Fibroblast of lung (primary cell): ENCODE measurements around the gene TMEM117.

Source experiments
- EZH2 ChIP-seq: IDR thresholded peaks from 2 replicates; pipeline ENCODE4 v1.5.1; 2012; ENCODE audit warnings: low read length, control low read depth, mild to moderate bottlenecking; ENCODE audit errors: missing control alignments
- TF ChIP-seq, protein P1 (sequence below), 2 donors: IDR thresholded peaks in 1 of 2; conservative IDR thresholded peaks in 1 of 2; 1 replicate in 1 of 2; 2 replicates in 1 of 2; pipeline ENCODE4 v1.5.1; 2011 to 2012; ENCODE audit warnings: low read length in 2 of 2, control low read depth in 1 of 2, inconsistent platforms in 1 of 2, low read depth in 1 of 2, mild to moderate bottlenecking in 1 of 2

DNA sequence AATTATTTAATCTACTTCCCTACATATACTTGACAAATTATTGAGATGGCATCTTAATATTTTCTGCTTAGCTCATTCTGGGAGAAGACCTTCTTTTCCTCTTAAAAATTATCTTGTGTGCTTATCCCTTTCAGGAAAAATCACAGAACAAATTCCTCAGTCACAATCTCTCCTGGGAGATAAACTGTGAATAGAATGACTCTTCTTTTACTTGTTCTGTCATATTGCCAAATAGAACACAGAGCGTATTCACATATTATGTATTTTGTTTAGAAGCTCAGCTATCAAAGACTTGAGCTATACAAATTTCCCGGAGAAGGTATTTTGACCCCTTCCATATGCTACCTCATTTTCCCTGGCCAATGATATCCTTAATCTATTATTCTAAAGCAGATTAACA is 146.7 kb downstream of the TMEM117 start:
- TF ChIP-seq, protein P1, sequence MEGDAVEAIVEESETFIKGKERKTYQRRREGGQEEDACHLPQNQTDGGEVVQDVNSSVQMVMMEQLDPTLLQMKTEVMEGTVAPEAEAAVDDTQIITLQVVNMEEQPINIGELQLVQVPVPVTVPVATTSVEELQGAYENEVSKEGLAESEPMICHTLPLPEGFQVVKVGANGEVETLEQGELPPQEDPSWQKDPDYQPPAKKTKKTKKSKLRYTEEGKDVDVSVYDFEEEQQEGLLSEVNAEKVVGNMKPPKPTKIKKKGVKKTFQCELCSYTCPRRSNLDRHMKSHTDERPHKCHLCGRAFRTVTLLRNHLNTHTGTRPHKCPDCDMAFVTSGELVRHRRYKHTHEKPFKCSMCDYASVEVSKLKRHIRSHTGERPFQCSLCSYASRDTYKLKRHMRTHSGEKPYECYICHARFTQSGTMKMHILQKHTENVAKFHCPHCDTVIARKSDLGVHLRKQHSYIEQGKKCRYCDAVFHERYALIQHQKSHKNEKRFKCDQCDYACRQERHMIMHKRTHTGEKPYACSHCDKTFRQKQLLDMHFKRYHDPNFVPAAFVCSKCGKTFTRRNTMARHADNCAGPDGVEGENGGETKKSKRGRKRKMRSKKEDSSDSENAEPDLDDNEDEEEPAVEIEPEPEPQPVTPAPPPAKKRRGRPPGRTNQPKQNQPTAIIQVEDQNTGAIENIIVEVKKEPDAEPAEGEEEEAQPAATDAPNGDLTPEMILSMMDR (conservative IDR thresholded peaks at IDR 0.05 in 1 of 2, IDR thresholded peaks at IDR 0.05 in 1 of 2; ENCODE audit: low read depth in 1 of 2, low read length in 2 of 2): no peak
- no peak for TF ChIP-seq EZH2
